ENCODE results near the gene LPP.

LPP gene

DNA sequence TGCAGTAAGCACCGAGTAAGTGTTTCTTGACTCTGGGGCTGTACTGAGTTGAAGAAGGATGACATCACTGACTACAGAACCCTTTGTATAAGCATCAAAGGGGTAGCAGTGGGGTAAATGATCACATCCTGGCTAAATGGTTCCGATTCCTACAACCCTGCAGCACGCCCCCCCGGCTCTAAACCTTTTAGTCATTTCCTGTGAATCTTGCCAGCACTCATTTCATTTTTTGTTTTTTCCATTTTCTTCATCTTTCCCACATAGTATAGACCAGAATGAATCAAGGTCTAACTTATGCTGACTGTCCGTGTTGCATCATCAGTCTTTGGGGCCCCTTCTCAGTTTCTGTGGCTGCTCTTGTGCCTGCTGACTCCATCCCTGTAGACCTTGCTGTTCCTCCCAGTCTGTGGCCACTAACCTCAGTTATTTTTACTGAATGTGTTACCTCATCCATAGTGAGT lies 634.7 kb downstream of the LPP start:
- DNase-seq, result peak; percentile 97

DNA sequence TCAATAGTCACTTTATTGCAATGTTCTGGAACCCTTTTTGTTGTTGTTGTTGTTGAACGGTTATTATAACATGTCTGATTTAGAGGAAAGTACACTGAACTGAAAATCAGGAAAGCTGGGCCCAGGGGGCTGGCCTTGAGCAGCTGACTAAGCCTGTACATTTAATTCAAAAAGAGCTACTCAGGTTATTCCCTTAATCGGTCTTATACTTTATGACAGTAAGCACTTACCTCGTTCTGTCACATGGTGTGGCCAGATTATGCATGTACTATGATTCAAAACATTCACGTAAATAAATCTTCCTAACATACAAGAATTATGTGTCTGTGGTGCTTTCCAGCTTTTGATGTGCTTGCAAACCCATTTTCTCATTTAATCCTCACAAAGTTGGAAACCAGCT lies 635.3 kb downstream of the LPP start:
- DNase-seq, result no peak

DNA sequence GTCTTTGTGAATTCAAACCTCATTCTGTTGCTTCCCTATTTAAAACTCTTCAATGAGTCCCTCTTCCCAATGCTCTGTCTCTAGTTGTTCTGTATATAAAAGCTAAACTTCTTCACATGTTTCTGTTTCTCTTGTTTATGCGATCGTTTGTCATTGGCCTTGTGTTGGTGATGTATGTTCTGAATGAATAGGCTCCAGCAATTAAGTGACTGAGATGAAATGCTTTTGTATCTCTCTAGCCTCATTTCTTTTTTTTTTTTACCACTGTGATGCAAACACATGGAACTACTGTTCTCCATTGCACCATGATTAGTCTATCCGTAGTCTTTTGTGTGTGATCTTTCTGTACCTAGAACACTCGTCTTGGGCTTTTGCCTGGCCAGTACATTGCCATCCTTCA lies 637.4 kb downstream of the LPP start:
- no peak for DNase-seq

DNA sequence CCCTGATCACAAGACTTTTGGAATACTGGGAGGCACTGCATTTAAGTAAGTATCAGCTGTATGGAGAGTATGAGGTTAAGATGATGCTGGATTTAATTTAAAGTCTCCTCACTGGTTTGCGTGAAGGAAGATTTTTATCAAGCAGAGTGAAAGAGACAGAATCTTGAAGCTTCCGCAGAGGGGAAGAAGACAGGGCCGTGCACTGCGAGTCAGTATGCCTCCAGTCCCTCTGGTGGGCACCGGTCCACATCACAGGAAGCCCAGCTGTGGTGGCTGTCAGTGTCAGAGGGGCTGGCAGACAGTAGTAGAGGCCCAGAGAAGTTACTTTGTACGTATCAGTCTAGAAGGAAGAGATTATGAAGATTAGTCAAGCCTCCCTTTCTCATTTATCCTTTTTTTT lies 638.8 kb downstream of the LPP start:
- DNase-seq, result no peak

DNA sequence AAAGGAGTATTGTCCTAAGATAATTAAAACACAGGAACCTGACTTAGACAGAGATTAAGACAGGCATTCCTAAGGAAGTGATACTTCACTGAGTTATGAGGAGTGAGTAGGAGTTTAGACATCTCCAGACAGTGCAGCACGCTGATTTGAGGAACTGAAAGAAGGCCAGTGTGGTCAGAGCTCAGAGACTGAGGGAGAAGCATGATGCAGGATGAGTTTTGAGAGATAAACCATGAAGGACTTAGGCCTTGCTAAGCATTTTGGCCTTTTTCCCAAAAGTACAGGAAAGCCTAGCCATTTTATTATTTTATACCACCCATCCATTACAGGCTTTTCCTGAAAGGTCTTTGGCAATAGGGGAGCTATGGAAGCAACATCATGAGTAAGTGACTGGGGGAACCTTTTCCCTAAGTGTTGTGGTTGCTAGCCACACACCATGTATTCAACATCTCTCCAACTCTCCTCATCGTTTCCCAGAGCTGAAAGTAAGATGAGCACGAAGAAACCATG lies 642.2 kb downstream of the LPP start:
- DNase-seq, result peak; percentile 96

DNA sequence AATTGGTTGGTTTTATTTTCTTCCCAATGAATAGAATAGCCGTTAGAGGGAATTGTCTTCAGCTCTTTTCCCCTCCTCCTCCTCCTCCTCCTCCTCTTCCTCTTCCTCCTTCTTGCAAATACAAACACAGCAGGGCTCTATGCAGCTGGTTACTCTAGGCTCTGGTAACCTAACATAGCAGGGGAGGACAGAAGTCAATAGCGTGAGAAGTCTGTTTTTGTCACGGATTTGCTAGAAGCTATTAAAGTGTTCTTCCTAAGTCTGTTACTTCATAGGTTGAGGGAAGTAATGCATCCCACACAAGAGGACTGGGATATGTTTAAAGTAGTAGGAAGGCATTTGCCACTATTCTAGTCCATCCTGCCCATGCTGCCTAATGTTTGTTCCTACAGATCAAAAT lies 643.1 kb downstream of the LPP start:
- DNase-seq, result no peak

DNA sequence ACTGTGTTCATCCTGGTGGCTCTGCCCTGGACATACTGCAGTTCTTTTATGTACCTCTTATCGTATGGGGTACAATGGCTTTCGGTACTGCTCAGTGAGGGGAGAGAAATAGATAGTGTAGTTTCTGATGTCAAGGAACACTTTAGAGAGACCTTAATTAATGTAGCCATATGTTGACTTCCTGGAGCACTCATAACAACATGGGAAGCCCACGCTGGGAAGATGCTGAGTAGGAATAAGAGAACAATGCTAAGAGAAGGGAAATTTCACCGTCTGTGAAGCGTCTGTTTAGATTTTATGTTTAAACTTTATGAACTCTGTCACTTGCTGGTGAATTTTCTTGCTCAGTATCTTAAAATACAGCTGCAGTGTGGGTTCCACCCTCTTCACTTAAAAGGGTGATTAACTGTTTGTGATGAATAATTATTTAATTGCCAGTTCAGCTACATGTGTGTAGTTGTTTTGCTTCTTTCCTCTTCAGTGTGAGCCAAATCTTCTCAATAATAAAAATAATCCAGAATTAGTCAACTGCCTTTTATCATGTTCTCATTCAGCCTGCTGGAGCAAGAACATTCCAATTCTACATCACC lies 644.7 kb downstream of the LPP start:
- DNase-seq, result no peak

DNA sequence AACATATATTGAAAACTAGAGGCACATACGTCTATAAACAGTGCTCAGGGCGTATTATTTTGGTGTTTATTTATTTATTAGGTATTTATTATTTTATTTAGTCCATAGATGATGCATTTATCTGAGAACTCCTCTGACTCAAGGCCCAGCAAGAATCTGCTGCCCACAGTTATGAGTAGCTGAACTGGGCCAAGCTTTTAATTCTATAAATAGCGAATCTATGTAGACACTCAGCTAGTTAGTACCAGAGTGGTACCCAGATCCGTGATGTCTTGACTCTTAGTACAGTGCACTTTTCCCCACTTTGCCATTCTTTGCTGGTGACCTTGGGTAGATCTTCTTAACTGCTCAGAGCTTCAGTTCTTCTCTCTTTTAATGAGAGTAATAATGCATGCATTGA lies 647.4 kb downstream of the LPP start:
- DNase-seq, result no peak

DNA sequence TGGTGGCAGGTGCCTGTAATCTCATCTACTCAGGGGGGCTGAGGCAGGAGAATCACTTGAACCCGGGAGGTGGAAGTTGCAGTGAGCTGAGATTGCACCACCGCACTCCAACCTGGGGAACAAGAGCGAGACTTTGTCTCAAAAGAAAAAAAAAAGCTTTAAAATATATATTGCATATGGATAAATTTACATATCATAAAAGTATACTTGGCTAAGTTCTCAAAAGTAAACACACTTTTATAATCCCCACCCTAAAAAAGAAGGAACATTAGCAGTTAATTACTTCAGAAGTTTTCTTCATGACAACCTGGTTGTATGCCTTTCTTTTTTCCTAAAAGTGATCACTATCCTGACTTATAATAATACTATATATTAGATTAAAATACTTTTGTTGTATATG lies 648.7 kb downstream of the LPP start:
- DNase-seq, result no peak

DNA sequence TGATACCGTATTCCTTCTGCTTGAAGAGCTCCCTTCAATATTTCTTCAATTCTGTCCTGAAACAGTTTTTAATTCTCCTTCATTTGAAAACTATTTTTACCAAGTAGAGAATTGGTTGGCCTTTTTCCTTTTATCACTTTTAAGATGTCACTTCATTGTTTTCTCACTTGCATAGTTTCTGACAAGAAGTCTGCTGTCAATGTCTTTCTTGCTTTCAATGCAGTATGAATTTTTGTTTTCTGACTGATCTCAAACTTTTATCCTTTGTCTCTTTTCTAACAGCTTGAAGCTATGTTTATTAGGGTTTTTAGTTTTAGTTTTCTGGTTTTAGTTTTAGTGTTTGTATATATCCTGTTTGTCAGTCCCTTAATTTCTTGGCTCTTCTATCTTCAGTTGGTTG lies 653.0 kb downstream of the LPP start:
- peak; percentile 36 for DNase-seq

DNA sequence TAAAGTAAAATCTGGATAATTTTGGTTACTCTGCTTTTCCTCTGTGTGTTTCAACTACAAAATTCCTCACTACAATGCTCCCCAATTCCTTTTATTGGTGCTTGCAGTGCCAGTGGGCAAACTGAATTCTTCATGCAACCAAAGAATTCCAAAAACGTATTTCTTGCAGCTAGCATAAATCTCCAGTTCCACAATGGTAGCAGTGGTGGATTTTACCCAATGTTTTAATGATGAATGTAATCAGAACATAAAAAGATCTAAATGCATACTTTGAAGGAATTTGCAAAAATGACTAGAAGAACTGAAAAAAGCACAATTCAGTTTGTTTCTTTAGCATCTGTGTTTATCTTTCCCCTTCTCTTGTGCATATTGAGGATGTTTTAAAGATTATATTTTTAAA lies 658.2 kb downstream of the LPP start:
- DNase-seq, result no peak

DNA sequence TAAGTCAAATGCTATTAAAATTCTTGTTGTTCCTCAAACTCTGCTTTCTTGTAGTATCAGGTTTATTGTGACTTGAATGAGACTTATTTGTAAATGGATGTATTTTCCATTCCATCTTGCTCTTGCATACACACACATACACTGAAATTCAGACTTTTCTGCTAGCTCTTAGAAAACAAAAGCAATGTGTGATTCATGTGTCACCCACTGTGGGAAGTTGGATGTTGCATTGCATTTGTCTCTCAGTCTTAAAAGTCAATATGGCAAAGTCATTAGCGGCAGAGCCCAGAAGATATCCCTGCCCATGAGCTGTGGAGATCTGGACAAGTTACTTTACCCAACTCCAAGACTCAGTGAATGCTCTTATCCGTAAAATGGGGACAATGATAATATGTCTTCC lies 660.6 kb downstream of the LPP start:
- no peak for DNase-seq

DNA sequence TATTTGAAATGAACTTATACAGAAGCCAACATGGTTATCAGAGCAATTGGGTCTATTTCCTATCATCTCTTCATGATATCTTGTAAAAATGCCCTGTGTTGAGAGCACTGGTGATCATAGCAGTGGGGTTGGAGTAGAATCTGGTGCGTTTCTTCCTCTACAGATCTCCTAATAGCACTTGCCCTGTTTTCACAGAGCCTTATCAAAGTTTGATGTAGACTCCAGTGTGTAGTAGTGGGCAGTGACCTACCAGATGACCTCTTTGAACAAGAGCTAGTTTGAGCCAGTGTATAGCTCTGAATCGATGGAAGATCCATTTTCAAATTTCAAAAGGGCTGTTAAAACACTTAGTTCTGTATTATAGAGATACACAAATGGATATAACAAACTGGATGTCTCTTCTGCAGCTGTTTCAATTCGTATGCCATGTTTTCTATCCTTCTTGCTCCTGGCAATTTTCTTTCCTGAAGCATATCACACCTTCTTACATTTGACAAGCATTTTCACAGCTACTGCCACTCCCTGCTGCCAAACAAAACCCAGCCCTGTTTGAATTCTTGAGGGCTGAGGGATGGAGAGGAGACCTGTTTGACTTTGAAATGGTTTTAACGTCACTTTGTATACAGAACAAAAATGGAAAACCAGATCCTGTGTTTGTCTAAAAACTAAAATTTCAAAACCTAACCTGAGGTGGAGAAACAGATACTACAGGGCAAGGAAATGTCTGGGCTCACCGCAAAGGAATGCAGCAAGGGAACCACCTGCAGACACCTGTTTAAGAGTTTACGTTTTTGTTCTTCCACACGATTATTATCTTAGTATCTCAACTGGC lies 663.4 kb downstream of the LPP start:
- no peak for DNase-seq

DNA sequence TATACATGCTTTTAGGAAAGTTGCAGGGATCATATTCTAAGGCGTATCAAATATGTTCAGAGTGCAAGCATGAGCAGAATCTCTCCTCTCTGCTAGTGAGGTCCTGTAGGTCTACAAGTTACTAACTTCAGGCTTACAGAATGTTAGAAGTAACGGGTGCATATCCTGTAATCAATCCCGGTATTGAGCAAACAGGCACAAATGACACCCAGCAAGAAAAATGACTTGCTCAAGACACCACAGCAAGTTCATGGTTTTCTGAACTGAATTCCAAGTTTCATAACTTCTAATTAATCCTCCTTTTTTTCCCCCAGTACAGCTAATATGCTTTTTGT lies 663.9 kb downstream of the LPP start:
- DNase-seq, result no peak

DNA sequence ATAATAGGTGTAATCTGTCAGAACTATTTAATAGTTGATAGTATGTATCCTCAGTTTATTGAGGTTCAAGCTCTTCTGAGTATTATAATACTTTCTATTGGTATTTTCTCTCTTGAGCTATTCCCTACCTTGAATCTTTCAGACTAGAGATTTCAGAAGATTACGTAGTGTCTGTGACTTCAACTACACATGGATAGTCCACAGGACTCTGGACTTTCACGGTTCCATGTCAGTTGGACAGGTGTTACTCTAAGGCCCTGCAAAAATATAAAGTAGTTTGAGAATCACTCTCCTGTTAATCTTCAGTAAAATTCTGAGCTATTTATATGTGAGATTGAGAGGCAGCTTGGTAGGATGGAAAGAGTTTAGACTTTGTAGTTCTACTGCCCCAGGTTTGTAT lies 664.3 kb downstream of the LPP start:
- DNase-seq, result no peak

DNA sequence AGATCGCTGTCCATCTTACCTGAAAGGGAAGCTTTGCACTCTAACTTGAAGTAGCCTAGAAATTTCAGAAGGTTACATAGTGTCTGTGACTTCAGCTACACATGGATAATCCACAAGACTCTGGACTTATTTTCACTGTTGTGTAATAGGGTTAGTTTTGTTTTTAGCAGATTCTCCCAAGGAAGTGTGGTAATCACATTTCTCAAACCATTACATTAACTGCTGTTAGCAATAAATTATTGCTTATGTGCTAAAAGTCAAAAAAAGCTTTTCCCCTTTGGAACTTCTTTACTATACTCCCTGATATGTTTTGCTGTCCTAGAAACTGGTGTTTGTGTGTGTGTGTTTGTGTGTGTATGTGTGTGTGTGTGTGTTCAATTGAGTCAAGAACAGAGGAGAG lies 666.0 kb downstream of the LPP start:
- DNase-seq, result peak; percentile 67

DNA sequence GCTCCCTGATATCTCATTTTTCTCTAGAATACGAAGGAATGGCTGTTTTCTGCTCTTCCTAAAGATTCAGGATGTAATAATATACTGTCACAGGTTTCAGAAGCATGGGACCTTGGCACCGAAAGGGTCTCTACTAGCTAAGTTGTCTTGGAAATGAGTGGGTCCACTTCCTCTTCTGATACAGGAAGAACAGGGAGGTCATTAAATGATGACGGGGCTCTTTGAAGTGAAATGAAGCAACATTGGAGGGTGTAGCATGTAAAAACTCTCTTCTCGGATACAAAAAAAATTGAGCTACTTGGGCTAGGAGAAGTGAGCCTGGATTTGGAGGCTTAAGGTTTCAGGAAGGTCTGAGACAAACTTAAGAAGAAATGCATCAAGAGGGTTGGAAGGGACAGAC lies 668.0 kb downstream of the LPP start:
- DNase-seq, result no peak

DNA sequence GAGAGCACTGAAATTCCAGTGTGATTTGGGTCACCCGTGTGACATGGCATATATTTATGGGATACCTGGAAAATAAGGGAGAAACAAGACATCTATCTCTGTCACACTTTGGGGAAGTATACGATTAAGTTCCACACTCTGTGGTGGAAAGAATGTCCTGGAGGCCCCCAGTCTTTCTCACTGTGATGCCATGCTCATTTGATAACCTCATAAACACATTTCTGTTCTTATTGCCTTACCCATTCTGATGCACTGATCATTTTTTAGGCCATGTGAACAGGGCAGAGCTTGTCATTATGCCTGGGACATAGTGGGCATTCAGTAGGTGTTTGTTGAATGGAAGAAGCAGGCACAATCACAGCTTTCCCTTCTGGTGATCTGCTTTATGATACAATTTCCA lies 668.5 kb downstream of the LPP start:
- no peak for DNase-seq

DNA sequence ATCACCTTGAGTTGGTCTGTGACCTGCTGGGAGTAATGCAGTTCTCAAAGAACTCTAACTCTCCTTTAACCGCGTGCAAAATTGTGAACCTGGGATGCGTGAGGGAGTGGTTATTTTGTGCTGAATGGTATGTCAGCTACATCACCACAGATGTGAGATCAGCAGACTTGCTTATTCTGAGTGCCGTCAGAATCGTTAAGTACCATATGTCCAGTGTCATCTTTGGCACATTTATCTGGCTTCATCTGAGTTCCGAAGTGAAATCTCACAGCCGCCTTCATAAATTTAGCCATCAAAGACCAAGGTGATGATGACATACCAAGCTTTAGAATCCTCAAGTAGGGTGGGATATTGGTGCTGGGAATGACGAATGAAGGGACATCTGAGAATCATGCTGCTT lies 670.6 kb downstream of the LPP start:
- DNase-seq, result no peak

DNA sequence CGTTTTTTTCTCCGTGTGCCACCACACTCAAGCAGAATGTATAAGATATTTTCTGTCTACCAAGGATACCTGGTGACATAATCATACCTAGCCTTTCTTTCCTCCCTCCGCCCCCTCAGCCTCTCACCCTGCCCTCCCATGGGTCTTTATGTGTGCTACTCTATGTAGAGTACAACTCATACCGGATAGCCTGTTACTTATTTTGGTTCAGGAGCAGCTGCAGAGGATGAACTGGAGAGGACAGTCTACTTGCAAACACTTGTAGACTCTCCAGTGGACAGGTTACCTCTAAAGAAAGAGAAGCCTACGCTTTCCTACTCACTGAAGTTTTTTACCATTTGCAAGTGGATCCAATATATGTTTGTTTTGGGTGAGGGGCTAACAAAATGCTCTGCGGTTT lies 671.9 kb downstream of the LPP start:
- no peak for DNase-seq

DNA sequence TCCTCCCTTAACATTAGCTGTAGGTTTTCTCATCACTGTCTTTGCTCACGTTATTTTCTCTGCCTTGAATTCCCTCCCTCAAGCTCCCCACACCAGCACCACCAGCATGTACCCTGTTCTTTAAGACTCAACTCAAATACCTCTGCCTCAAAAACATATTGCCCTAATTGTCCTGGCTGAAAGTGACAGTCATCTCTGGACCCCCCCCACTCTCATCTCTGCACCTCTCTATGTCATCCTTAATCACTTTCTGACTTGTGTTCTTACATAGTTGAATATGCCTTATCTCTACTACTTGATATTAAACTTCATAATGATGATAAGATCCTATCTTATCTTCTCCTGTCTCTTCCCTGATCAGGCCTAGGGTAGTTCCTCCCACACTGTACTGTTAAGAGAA lies 672.6 kb downstream of the LPP start:
- no peak for DNase-seq

DNA sequence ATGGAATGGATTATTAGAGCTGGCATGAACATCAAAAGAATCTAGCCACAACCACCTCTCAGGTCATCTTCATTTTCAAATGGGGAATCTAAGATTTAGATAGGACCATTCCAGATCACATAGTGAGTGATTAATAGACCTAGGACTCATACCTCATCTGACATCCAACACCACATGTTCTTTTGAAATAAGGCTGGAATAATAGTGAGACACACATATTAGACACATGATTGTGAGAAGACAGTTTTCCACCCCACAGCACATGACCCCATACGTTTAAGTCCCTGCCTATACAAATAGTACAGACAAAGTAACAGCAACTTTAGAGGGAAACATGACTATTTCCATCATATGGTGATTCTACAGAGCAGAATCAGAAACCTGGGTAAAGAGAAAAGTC lies 673.1 kb downstream of the LPP start:
- peak; percentile 12 for DNase-seq

DNA sequence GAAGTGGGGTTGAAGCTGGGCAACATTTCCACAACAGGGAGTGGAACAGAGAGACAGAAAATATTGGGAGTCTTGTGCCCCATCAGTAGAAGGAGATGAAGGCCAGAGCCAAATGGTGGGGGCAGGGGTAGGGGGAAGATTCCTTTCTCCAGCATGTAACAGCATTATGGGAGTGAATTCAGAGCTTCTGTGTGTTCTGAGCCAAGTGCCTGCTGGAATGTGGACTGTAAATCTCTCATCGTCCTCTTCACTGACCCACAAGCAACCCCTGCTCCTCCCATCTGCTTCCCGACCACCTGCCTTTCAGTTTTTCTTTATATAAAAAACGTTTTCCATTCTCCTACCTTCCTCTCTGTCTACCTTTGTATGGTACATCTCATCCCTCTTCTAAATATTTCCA lies 673.6 kb downstream of the LPP start:
- DNase-seq, result no peak

DNA sequence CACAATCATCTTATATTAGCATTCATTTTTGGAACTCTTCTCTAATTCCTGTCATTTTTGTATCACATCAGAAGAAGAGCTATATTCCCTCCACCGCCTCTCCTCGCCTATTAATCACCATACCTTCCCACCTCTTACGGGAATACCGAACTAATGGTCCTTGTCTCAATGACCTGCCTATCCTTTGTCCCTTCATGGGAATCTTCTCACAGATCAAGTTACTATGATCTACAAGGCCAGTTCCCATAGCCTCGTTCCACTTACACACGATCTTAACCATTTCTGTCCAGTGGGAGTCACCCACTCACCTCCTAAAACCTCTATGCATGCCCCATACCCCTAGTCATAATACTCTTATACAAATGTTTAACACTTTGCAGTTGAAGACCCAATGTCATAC lies 675.2 kb downstream of the LPP start:
- no peak for DNase-seq

DNA sequence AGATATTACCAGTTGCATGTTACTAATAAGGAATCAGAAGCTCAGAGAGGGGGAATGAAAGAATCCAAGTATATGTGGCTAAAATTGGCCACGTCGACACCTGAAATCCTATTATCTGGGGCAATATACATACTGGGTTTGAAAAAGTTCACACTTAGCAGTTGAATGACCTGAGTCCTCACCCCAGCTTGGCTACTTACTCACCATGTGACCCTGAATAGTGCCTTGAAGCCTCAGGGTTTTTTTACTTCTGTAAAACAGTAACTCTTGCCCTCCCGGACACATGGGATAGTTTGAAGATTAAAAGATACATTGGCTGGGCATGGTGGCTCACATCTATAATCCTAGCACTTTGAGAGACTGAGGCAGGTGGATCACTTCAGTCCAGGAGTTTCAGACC lies 675.6 kb downstream of the LPP start:
- DNase-seq, result no peak

Measured in HCEC 1CT (cell line).